Chondrocyte (in vitro differentiated cells): ENCODE results near the gene CALHM3. TPM values are rescaled to one million over a fixed set of nuclear protein-coding genes. Genes with fewer than 3 reads are reported as not detected.
A peak's percentile ranks its signal among the peaks of the same experiment; 100 is the strongest.

Experiments used
- DNase-seq: peaks from one replicate; pipeline ENCODE4 v3.0.0; 2021; ENCODE audit warnings: mixed read lengths, low spot score
- H3K27ac Mint-ChIP-seq: one replicate; pipeline ENCODE4 v1.8.0; 2021; ENCODE audit warnings: mild to moderate bottlenecking, moderate library complexity, mixed read lengths; ENCODE audit not compliant: unreplicated experiment
- H3K27me3 Mint-ChIP-seq: 2 replicates; pipeline ENCODE4 v1.8.0; 2021; ENCODE audit warnings: low read depth, mixed read lengths
- H3K36me3 Mint-ChIP-seq: 2 replicates; pipeline ENCODE4 v1.8.0; 2021; ENCODE audit warnings: low read depth, mixed read lengths
- H3K4me1 Mint-ChIP-seq: 2 replicates; pipeline ENCODE4 v1.8.0; 2021; ENCODE audit warnings: low read depth, mild to moderate bottlenecking, mixed read lengths
- H3K4me3 Mint-ChIP-seq: one replicate; pipeline ENCODE4 v1.8.0; 2021; ENCODE audit warnings: mild to moderate bottlenecking, moderate library complexity, mixed read lengths; ENCODE audit not compliant: unreplicated experiment
- H3K9me3 Mint-ChIP-seq: 2 replicates; pipeline ENCODE4 v1.8.0; 2021; ENCODE audit warnings: low read depth, mixed read lengths
- CTCF ChIP-seq: fragments of 200-600 bp; sonication (generic); IDR thresholded peaks from 2 replicates; pipeline ENCODE4 v1.5.0; 2021; ENCODE audit warnings: antibody characterized with exemption, mild to moderate bottlenecking, moderate library complexity
- total RNA-seq: library from RNA; stranded (reverse); gene quantifications from 3 replicates; pipeline ENCODE4 v1.2.1, GENCODE V29; 2021

Gene CALHM3
- total RNA-seq, 1 donor from 2014 or later = not detected

GRCh38 chr10:103476046-103476768 lies 2.8 kb downstream of the CALHM3 start:
- H3K4me3 Mint-ChIP-seq = no peak overlapping the region
- H3K36me3 Mint-ChIP-seq = no peaks in the 10 kb centered on the region
- TF ChIP-seq CTCF = peak; percentile 29
- peaks cover 7% of the 10 kb centered on the region for H3K27me3 Mint-ChIP-seq
- H3K4me1 Mint-ChIP-seq = no peaks in the 10 kb centered on the region
- H3K27ac Mint-ChIP-seq = no peak overlapping the region
- no peak for DNase-seq
- no peaks in the 10 kb centered on the region for H3K9me3 Mint-ChIP-seq

- no peaks in the 10 kb centered on the region for H3K36me3 Mint-ChIP-seq
- H3K4me1 Mint-ChIP-seq = no peaks in the 10 kb centered on the region
- no peak overlapping the region for H3K4me3 Mint-ChIP-seq
- peaks cover 10% of the 10 kb centered on the region for H3K27me3 Mint-ChIP-seq
- H3K9me3 Mint-ChIP-seq = no peaks in the 10 kb centered on the region
- DNase-seq = no peak
- no peak for TF ChIP-seq CTCF
- H3K27ac Mint-ChIP-seq = no peak overlapping the region
Observed at GRCh38 chr10:103475437-103475836, 3.6 kb downstream of the CALHM3 start.

- no peak overlapping the region for H3K4me3 Mint-ChIP-seq
- no peaks in the 10 kb centered on the region for H3K4me1 Mint-ChIP-seq
- H3K27me3 Mint-ChIP-seq = peaks cover 18% of the 10 kb centered on the region
- H3K36me3 Mint-ChIP-seq = no peaks in the 10 kb centered on the region
- no peak overlapping the region for H3K27ac Mint-ChIP-seq
- no peak for TF ChIP-seq CTCF
- no peak for DNase-seq
- no peaks in the 10 kb centered on the region for H3K9me3 Mint-ChIP-seq
Observed at GRCh38 chr10:103474077-103474476, 5.0 kb downstream of the CALHM3 start.

DNA sequence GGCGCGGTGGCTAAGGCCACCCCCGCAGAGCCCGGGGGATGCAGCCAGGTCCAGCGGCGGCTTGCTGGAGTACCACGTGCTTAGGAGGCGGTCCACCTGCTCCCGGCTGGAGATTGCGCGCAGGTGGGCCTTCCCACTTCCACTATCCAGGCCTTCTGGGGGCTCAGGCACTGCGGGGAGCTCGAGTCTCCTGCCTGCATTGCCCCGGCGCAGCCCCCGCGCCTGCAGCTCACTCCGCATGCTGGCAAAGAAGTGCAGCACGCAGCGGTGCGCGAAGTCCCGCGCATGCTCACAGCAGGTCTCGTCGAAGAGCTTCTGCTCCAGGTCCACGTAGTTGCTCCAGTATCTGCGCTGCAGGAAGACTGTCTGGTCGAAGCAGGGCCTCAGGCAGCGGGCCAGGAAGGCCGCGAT lies 5.8 kb downstream of the CALHM3 start:
- Mint-ChIP-seq H3K4me1 (no peaks in the 10 kb centered on the region), H3K27me3 (peaks cover 18% of the 10 kb centered on the region), H3K4me3 (no peak overlapping the region), H3K27ac (no peak overlapping the region), H3K9me3 (no peaks in the 10 kb centered on the region), H3K36me3 (no peaks in the 10 kb centered on the region)
- DNase-seq = no peak
- TF ChIP-seq CTCF = no peak

DNA sequence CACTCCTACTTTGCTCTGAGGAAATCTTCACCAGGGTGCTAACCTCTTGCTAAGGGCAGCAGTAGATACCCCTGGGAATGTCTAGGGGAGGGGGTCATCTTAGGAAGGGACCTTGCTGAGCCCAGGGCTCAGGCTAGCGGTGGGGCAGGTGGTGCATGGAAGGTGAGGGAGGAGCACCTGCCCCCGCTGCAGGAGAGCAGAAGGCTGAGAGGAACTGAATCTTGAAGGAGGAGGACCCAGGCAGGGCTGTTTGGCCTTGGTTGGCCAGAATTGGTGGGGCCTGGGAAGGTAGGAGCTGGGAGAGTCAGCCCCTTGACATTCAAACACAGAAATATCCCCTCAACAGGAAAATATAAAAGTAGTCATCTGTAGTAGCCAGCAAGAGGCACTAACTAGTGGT lies 7.0 kb downstream of the CALHM3 start:
- peaks cover 3% of the 10 kb centered on the region for H3K4me1 Mint-ChIP-seq
- no peak overlapping the region for H3K4me3 Mint-ChIP-seq
- H3K36me3 Mint-ChIP-seq = no peaks in the 10 kb centered on the region
- H3K27me3 Mint-ChIP-seq = peaks cover 15% of the 10 kb centered on the region
- H3K9me3 Mint-ChIP-seq = no peaks in the 10 kb centered on the region
- H3K27ac Mint-ChIP-seq = no peak overlapping the region
- TF ChIP-seq CTCF = no peak
- no peak for DNase-seq
